Loucy (cell line): ENCODE data around the gene FLVCR2.

ENCODE experiments used
- H2AFZ ChIP-seq: fragments of 200-600 bp; sonication (generic); 2 replicates; pipeline ENCODE4 v1.6.0; 2016; ENCODE audit warnings: antibody characterized with exemption, mild to moderate bottlenecking, low read length, moderate library complexity
- H3F3A ChIP-seq: fragments of 200-600 bp; 2 replicates; pipeline ENCODE4 v1.6.0; 2016; ENCODE audit warnings: antibody characterized with exemption, low read depth, mild to moderate bottlenecking
- H3K27me3 ChIP-seq: fragments of 200-600 bp; sonication (generic); 2 replicates; pipeline ENCODE4 v1.6.1; 2014; ENCODE audit warnings: low read length, mild to moderate bottlenecking; ENCODE audit not compliant: insufficient read depth, poor library complexity, severe bottlenecking
- H3K36me3 ChIP-seq: fragments of 200-600 bp; sonication (generic); 2 replicates; pipeline ENCODE4 v1.6.1; 2016; ENCODE audit warnings: low read length; ENCODE audit not compliant: insufficient read depth
- H3K4me1 ChIP-seq: fragments of 200-600 bp; sonication (generic); 2 replicates; pipeline ENCODE4 v1.5.1; 2014; ENCODE audit warnings: low read length, mild to moderate bottlenecking; ENCODE audit not compliant: insufficient read depth, poor library complexity, severe bottlenecking
- H3K4me2 ChIP-seq: fragments of 200-600 bp; sonication (generic); 2 replicates; pipeline ENCODE4 v1.6.0; 2014; ENCODE audit warnings: antibody characterized with exemption, low read length, low read depth, mild to moderate bottlenecking; ENCODE audit not compliant: poor library complexity, severe bottlenecking
- H3K4me3 ChIP-seq: fragments of 200-600 bp; sonication (generic); 2 replicates; pipeline ENCODE4 v1.5.1; 2014; ENCODE audit warnings: low read length, mild to moderate bottlenecking, mixed read lengths; ENCODE audit not compliant: poor library complexity, severe bottlenecking
- H3K79me2 ChIP-seq: fragments of 200-600 bp; sonication (generic); 2 replicates; pipeline ENCODE4 v1.6.1; 2014; ENCODE audit warnings: low read length; ENCODE audit not compliant: insufficient read depth
- H3K9ac ChIP-seq: fragments of 200-600 bp; sonication (generic); 2 replicates; pipeline ENCODE4 v1.6.0; 2014; ENCODE audit warnings: mild to moderate bottlenecking, low read depth, low read length, moderate library complexity; ENCODE audit not compliant: poor library complexity, severe bottlenecking
- H3K9me2 ChIP-seq: fragments of 200-600 bp; sonication (generic); replicated peaks from 2 replicates; pipeline ENCODE4 v1.6.1; 2016; ENCODE audit warnings: low read depth, low read length, mixed read lengths
- H3K9me3 ChIP-seq: fragments of 200-600 bp; sonication (generic); 2 replicates; pipeline ENCODE4 v1.6.1; 2014; ENCODE audit warnings: mild to moderate bottlenecking, antibody characterized with exemption, low read length, low read depth; ENCODE audit not compliant: insufficient read depth
- H4K20me1 ChIP-seq: fragments of 200-600 bp; sonication (generic); 2 replicates; pipeline ENCODE4 v1.6.0; 2014; ENCODE audit warnings: antibody characterized with exemption, low read length, mild to moderate bottlenecking; ENCODE audit not compliant: insufficient read depth, poor library complexity, severe bottlenecking
- EZH2phosphoT487 ChIP-seq: fragments of 200-600 bp; IDR thresholded peaks from 2 replicates; pipeline ENCODE4 v1.6.1; 2018; ENCODE audit warnings: antibody characterized with exemption, mild to moderate bottlenecking, moderate library complexity, borderline replicate concordance
- TF ChIP-seq, protein P1 (sequence below): fragments of 200-600 bp; sonication (generic); conservative IDR thresholded peaks from 2 replicates; pipeline ENCODE4 v1.5.1; 2014; ENCODE audit warnings: mild to moderate bottlenecking, antibody characterized with exemption, low read length

FLVCR2 gene

DNA sequence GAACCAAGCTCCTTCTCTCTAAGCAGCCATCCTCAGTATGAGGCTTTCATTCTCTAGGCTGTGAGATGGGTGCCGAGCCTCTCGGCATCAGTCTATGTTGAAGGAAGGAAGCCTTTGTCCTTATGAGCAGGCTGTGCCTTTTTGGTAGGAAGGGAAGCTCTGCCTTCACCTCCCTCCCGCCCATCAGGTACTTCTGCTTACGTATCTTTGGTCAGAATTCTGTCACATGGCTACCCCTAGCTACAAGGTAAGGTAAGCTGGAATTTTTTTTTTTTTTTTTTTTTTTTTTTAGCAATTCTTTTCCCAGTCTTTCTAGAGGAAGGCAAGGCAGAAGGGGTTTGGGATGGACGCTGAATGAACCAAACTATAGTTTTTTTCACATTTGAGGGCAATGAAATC, 39.3 kb upstream of the FLVCR2 start:
- H3K9me3 ChIP-seq, result no peaks in the 10 kb centered on the region
- no peaks in the 10 kb centered on the region for H3K36me3 ChIP-seq
- H3F3A ChIP-seq, result peaks cover 12% of the 10 kb centered on the region
- H3K27me3 ChIP-seq, result no peaks in the 10 kb centered on the region
- H2AFZ ChIP-seq, result no peak overlapping the region
- no peak overlapping the region for H3K4me3 ChIP-seq
- TF ChIP-seq, protein P1, sequence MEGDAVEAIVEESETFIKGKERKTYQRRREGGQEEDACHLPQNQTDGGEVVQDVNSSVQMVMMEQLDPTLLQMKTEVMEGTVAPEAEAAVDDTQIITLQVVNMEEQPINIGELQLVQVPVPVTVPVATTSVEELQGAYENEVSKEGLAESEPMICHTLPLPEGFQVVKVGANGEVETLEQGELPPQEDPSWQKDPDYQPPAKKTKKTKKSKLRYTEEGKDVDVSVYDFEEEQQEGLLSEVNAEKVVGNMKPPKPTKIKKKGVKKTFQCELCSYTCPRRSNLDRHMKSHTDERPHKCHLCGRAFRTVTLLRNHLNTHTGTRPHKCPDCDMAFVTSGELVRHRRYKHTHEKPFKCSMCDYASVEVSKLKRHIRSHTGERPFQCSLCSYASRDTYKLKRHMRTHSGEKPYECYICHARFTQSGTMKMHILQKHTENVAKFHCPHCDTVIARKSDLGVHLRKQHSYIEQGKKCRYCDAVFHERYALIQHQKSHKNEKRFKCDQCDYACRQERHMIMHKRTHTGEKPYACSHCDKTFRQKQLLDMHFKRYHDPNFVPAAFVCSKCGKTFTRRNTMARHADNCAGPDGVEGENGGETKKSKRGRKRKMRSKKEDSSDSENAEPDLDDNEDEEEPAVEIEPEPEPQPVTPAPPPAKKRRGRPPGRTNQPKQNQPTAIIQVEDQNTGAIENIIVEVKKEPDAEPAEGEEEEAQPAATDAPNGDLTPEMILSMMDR, result no peak
- no peak for TF ChIP-seq EZH2phosphoT487
- H3K4me2 ChIP-seq, result no peak overlapping the region
- H3K4me1 ChIP-seq, result peaks cover 21% of the 10 kb centered on the region
- no peaks in the 10 kb centered on the region; the same call in 1 of the 2 replicates for H3K79me2 ChIP-seq
- no peaks in the 10 kb centered on the region for H3K9me2 ChIP-seq
- no peaks in the 10 kb centered on the region for H4K20me1 ChIP-seq
- H3K9ac ChIP-seq, result no peak overlapping the region

DNA sequence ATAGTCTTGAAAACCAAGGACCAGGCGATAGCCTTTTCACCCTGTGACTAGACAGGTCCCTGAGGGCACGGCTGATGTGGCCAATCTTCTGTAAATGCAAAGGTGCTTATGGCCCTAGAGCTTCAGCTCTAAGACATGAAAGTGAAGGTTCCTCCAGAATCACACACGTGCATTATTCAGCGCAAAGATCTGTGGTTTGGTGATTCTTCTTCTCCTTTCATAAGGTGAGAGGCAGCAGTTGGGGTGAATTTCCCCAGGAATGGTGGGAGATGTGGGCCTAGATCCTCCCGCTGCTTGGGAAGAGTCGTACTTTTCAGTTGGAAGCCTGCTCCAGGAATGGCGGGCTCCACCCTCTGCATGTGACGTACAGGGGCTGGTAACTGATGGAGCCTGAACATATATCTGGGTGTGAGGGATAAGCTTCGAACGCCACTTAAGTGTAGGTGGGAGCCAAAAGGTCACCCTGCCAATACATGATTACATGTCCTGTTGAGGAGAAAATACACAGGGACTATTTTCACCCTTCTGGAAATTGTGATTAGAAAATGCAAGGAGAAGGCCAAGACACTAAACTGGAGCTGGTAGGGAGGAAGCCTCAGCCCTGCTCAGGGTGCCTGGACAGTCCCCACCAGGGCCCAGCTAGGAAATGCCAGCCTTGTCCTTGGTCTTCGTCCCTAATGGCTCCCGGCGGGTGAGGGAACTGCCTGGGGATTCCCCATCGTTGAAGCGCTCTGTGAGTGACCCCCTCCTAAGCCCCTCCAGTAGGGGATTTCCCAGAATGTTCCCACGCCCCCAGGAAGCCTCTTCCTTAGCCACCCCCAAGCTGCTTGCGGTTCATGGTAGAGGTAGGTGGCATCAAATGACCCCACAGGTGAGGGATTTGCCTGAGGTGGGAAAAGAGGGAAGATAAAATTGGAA, 38.6 kb upstream of the FLVCR2 start:
- H3K9ac ChIP-seq, result no peak overlapping the region
- H3K4me1 ChIP-seq, result peaks cover 21% of the 10 kb centered on the region
- no peak overlapping the region for H3K4me2 ChIP-seq
- H3F3A ChIP-seq, result peaks cover 12% of the 10 kb centered on the region
- no peaks in the 10 kb centered on the region for H3K9me3 ChIP-seq
- no peaks in the 10 kb centered on the region for H3K27me3 ChIP-seq
- H2AFZ ChIP-seq, result no peak overlapping the region
- H3K36me3 ChIP-seq, result no peaks in the 10 kb centered on the region
- no peak overlapping the region for H3K4me3 ChIP-seq
- H3K79me2 ChIP-seq, result peaks cover 6% of the 10 kb centered on the region
- TF ChIP-seq EZH2phosphoT487, result no peak
- TF ChIP-seq, protein P1, result no peak
- H4K20me1 ChIP-seq, result no peaks in the 10 kb centered on the region
- no peaks in the 10 kb centered on the region for H3K9me2 ChIP-seq

DNA sequence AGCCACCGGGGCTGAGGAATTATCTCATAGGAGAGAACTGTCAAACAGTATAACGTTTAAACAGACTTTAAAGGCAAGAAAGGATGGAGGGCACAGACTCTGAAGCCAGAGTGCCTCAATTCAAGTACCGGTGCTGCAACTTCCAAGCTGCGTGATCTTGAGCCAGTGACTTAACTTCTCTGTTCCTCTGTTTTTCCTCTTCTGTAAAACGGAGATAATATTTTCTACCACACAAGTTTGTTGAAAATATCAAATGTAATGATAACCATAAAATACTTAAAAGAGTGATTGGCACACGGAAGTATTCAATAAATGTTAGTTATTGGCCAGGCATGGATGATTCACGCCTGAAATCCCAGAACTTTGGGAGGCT, 38.0 kb upstream of the FLVCR2 start:
- H2AFZ ChIP-seq, result no peak overlapping the region
- H3K4me1 ChIP-seq, result peaks cover 21% of the 10 kb centered on the region
- TF ChIP-seq, protein P1, result no peak
- TF ChIP-seq EZH2phosphoT487, result no peak
- no peaks in the 10 kb centered on the region for H3K27me3 ChIP-seq
- H4K20me1 ChIP-seq, result no peaks in the 10 kb centered on the region
- no peak overlapping the region for H3K4me3 ChIP-seq
- no peak overlapping the region for H3K9ac ChIP-seq
- H3K4me2 ChIP-seq, result no peak overlapping the region
- no peaks in the 10 kb centered on the region for H3K9me3 ChIP-seq
- no peaks in the 10 kb centered on the region for H3K36me3 ChIP-seq
- no peaks in the 10 kb centered on the region for H3K9me2 ChIP-seq
- H3F3A ChIP-seq, result peaks cover 12% of the 10 kb centered on the region
- H3K79me2 ChIP-seq, result peaks cover 9% of the 10 kb centered on the region
